ENCODE data around the gene NBPF14.
"Not testable (repeated sequence)": the region's sequence is repeated elsewhere in the genome, so short reads cannot be mapped to it uniquely, and the experiment has no call there.

DNA sequence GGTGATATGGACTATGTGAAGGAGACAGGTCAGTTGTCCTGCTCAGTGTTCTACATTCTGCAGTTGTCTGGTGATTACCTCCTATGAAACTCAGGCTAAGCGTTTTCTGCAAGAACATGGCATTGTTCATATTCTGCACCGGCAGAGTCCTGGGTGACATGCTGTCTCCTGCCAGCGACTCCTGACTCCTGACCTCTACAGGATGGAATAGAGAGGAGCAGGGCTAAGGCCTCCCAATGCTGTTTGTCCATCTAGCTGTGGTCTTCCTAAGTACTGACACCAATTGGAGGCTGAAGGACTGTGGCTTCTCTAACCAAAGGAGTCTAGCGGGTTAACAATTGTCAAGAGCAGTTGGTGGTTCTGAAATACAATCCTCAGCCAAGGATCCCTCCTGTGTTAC is 63.7 kb downstream of the NBPF14 start:
- TF ChIP-seq POLR2A (IDR thresholded peaks at IDR 0.05), result not testable (repeated sequence)
- TF ChIP-seq, protein P1, sequence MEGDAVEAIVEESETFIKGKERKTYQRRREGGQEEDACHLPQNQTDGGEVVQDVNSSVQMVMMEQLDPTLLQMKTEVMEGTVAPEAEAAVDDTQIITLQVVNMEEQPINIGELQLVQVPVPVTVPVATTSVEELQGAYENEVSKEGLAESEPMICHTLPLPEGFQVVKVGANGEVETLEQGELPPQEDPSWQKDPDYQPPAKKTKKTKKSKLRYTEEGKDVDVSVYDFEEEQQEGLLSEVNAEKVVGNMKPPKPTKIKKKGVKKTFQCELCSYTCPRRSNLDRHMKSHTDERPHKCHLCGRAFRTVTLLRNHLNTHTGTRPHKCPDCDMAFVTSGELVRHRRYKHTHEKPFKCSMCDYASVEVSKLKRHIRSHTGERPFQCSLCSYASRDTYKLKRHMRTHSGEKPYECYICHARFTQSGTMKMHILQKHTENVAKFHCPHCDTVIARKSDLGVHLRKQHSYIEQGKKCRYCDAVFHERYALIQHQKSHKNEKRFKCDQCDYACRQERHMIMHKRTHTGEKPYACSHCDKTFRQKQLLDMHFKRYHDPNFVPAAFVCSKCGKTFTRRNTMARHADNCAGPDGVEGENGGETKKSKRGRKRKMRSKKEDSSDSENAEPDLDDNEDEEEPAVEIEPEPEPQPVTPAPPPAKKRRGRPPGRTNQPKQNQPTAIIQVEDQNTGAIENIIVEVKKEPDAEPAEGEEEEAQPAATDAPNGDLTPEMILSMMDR (IDR thresholded peaks at IDR 0.05 in 8 of 11, conservative IDR thresholded peaks at IDR 0.05 in 3 of 11), result not testable (repeated sequence)

Measured in spleen (tissue), 7 donors.